Breast epithelium (tissue), 4 donors: Measurements from ENCODE around the gene CDH2. TPM values are rescaled to one million over a fixed set of nuclear protein-coding genes. Genes with fewer than 3 reads are reported as not detected.

Experiments used
- DNase-seq, 2 donors: peaks; one replicate each; pipeline ENCODE4 v3.0.0-alpha.2; 2019; ENCODE audit warnings: low spot score in 2 of 2
- H3K27ac ChIP-seq, 2 donors: fragments of 200-600 bp; sonication (generic) in 1 of 2; one replicate each; pipeline ENCODE4 v1.5.1; 2016 to 2019; ENCODE audit warnings: mild to moderate bottlenecking in 1 of 2
- H3K27me3 ChIP-seq, 2 donors: fragments of 200-600 bp; sonication (generic) in 1 of 2; one replicate each; pipeline versions ENCODE4 v1.5.1 to v1.6.0; 2017 to 2019; ENCODE audit warnings: control low read depth in 1 of 2, mild to moderate bottlenecking in 1 of 2
- H3K36me3 ChIP-seq: fragments of 200-600 bp; one replicate; pipeline ENCODE4 v1.5.1; 2019
- H3K4me1 ChIP-seq, 2 donors: fragments of 200-600 bp; sonication (generic); one replicate each; pipeline ENCODE4 v1.5.1; 2016 to 2019; ENCODE audit warnings: control low read depth in 1 of 2
- H3K4me3 ChIP-seq, 3 donors: fragments of 200-600 bp; sonication (generic); 1 replicate in 2 of 3; 2 replicates in 1 of 3; pipeline ENCODE4 v1.5.1; 2016 to 2019; ENCODE audit warnings: mild to moderate bottlenecking in 3 of 3, moderate library complexity in 2 of 3
- H3K9me3 ChIP-seq, 2 donors: fragments of 200-600 bp; sonication (generic) in 1 of 2; one replicate each; pipeline ENCODE4 v1.5.1; 2016 to 2019; ENCODE audit warnings: control low read depth in 1 of 2
- CTCF ChIP-seq, 3 donors: fragments of 450-650 bp; IDR thresholded peaks; one replicate each; pipeline ENCODE4 v1.5.1; 2016 to 2017; ENCODE audit warnings: antibody characterized with exemption in 3 of 3, mild to moderate bottlenecking in 3 of 3, moderate library complexity in 3 of 3
- POLR2A ChIP-seq: fragments of 450-650 bp; IDR thresholded peaks from one replicate; pipeline ENCODE4 v1.6.1; 2016; ENCODE audit warnings: antibody characterized with exemption, mild to moderate bottlenecking, moderate library complexity
- POLR2AphosphoS5 ChIP-seq, 3 donors: sonication (generic); formaldehyde crosslinking; IDR thresholded peaks; one replicate each; pipeline ENCODE4 v1.6.1; 2017; ENCODE audit warnings: antibody characterized with exemption in 3 of 3
- intact Hi-C: fragments of 100-400 bp; cut with DNase I; formaldehyde crosslinking; loops from one replicate; pipeline ENCODE4 v1.15.1; 2023; ENCODE audit warnings: low total_unique reads
- total RNA-seq, 3 donors: library from RNA; depleted of rRNA; stranded (reverse); fragments of >200 nt; gene quantifications; one replicate each; pipeline ENCODE4 v1.1.0, GENCODE V29; 2016

Gene CDH2
- total RNA-seq, 3 donors from 2014 or later: 0.16 to 1.8 (median 0.33) TPM

DNA sequence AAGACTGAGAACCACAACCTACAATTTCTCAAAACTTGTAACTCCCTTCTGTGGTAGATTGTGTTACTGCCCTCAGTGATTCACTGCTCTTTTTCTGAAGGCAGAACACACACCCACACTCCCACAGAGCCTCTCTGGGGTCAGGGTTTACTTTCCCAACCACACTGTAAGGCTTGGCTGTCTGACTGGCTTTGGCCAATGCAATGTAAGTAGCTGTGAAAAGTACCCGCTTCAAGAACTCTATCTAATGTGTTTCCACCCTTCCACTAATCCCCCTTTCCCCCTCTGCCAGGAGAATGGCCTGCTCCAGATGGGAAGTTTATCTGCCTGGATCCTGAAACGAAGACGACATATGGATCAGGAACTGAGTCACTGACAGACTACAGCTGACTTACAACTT is 222.7 kb downstream of the CDH2 start:
- H3K27ac ChIP-seq: no peak overlapping the region
- no peak for DNase-seq
- H3K27me3 ChIP-seq: no peaks in the 10 kb centered on the region
- no peaks in the 10 kb centered on the region for H3K36me3 ChIP-seq
- TF ChIP-seq POLR2AphosphoS5 (IDR thresholded peaks at IDR 0.05): no peak
- no peak for TF ChIP-seq CTCF (IDR thresholded peaks at IDR 0.05)
- no peak for TF ChIP-seq POLR2A
- no peak overlapping the region for H3K4me3 ChIP-seq
- no peaks in the 10 kb centered on the region for H3K4me1 ChIP-seq
- H3K9me3 ChIP-seq: no peaks in the 10 kb centered on the region
- intact Hi-C loops: no loop called here

GRCh38 chr18:27952741-27953140 is 224.2 kb downstream of the CDH2 start:
- no peak for TF ChIP-seq POLR2A
- no peak for TF ChIP-seq CTCF (IDR thresholded peaks at IDR 0.05)
- TF ChIP-seq POLR2AphosphoS5 (IDR thresholded peaks at IDR 0.05): no peak
- Histone ChIP-seq H3K36me3 (no peaks in the 10 kb centered on the region), H3K9me3 (no peaks in the 10 kb centered on the region), H3K27ac (no peak overlapping the region), H3K4me1 (no peaks in the 10 kb centered on the region), H3K4me3 (no peak overlapping the region), H3K27me3 (no peaks in the 10 kb centered on the region)
- no peak for DNase-seq
- intact Hi-C loops: no loop called here

GRCh38 chr18:27950648-27951228 is 226.2 kb downstream of the CDH2 start:
- Histone ChIP-seq H3K27ac (no peak overlapping the region), H3K36me3 (no peaks in the 10 kb centered on the region), H3K4me3 (no peak overlapping the region), H3K27me3 (no peaks in the 10 kb centered on the region), H3K9me3 (no peaks in the 10 kb centered on the region), H3K4me1 (no peaks in the 10 kb centered on the region)
- no peak for DNase-seq
- intact Hi-C loops: no loop called here
- no peak for TF ChIP-seq POLR2AphosphoS5 (IDR thresholded peaks at IDR 0.05)
- TF ChIP-seq POLR2A: no peak
- no peak for TF ChIP-seq CTCF (IDR thresholded peaks at IDR 0.05)

GRCh38 chr18:27948986-27949385 is 227.9 kb downstream of the CDH2 start:
- Histone ChIP-seq H3K4me3 (no peak overlapping the region), H3K27ac (no peak overlapping the region), H3K36me3 (no peaks in the 10 kb centered on the region), H3K4me1 (no peaks in the 10 kb centered on the region), H3K9me3 (no peaks in the 10 kb centered on the region), H3K27me3 (no peaks in the 10 kb centered on the region)
- intact Hi-C loops: no loop called here
- no peak for TF ChIP-seq POLR2AphosphoS5 (IDR thresholded peaks at IDR 0.05)
- TF ChIP-seq POLR2A: no peak
- TF ChIP-seq CTCF (IDR thresholded peaks at IDR 0.05): no peak
- no peak for DNase-seq

- Histone ChIP-seq H3K27me3 (no peaks in the 10 kb centered on the region), H3K4me1 (no peaks in the 10 kb centered on the region), H3K27ac (no peak overlapping the region), H3K36me3 (no peaks in the 10 kb centered on the region), H3K4me3 (no peak overlapping the region), H3K9me3 (no peaks in the 10 kb centered on the region)
- no peak for TF ChIP-seq POLR2AphosphoS5 (IDR thresholded peaks at IDR 0.05)
- no peak for TF ChIP-seq CTCF (IDR thresholded peaks at IDR 0.05)
- TF ChIP-seq POLR2A: no peak
- no peak for DNase-seq
- intact Hi-C loops: no loop called here
These were observed 234.2 kb downstream of the CDH2 start for GRCh38 chr18:27942706-27943105.
